Stimulated activated CD4-positive, alpha-beta T cell treated with anti-CD3 and anti-CD28 coated beads, TNF-alpha, amount 100 ng/mL, for 48 hours (primary cell): ENCODE results near the gene USP48.
"Not testable (repeated sequence)": the region's sequence is repeated elsewhere in the genome, so short reads cannot be mapped to it uniquely, and the experiment has no call there.

Experiments used
- DNase-seq, 3 donors: peaks; one replicate each; pipeline ENCODE4 v3.0.0-alpha.2; 2020; ENCODE audit warnings: low read depth in 3 of 3

Gene USP48

DNA sequence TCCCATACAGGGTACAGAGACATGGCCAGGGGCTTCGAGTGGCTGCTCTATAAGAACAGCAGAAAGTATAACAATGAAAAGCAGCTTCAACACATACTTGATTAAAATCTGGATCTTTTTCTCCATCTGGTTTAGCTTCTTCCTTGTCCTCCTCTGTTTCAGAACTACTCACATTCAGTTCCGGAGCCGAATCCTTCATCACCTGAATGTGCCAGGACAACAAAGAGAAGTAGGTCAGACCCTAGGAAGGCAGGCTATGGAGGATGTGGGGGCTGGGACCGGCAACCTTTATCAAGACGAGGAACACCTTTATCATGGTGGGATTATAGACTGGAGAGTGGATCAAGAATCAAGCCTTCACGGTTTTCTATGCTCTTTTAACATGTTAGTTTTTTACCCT is 81.5 kb downstream of the USP48 start:
- DNase-seq: no peak

- no peak for DNase-seq
Observed at GRCh38 chr1:21700094-21700493, 82.9 kb downstream of the USP48 start.

GRCh38 chr1:21696931-21697330 is 86.0 kb downstream of the USP48 start:
- no peak for DNase-seq

- DNase-seq: no peak
Observed at GRCh38 chr1:21693732-21694131, 89.2 kb downstream of the USP48 start.

GRCh38 chr1:21691739-21692138 is 91.2 kb downstream of the USP48 start:
- DNase-seq: no peak

DNA sequence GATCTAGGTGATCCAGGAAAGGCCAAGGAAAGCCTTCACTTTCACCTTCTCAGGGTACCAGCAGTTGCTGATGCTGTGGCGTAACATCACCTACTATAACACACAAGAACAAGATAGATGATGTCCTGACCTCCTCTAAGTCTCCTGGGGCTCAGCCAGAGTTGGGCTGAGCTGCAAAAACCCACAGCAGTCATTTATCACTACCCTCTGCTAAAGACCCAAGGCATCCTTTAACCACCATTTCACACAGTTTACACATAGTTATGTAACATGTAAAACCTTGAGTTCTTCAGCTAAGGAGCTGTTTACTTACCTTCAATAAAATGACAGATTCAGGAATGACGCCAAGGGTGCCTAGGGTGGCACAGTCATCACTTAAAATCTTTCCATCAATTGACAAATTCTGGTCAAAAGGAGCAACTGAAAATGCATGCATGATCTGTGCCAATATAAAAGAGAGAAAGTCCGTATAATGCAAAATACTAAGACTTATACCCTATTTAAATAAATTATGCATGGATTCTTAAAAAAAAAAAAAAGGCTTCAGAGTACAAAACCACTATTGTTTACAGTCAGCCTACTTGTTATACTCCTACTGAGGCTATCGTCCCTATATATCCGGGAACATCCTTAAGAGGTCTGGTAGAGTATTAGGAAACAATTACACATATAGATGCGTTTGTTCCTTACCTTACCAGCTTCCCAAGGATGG is 93.1 kb downstream of the USP48 start:
- no peak for DNase-seq

GRCh38 chr1:21687081-21687529 is 95.8 kb downstream of the USP48 start:
- no peak for DNase-seq

DNA sequence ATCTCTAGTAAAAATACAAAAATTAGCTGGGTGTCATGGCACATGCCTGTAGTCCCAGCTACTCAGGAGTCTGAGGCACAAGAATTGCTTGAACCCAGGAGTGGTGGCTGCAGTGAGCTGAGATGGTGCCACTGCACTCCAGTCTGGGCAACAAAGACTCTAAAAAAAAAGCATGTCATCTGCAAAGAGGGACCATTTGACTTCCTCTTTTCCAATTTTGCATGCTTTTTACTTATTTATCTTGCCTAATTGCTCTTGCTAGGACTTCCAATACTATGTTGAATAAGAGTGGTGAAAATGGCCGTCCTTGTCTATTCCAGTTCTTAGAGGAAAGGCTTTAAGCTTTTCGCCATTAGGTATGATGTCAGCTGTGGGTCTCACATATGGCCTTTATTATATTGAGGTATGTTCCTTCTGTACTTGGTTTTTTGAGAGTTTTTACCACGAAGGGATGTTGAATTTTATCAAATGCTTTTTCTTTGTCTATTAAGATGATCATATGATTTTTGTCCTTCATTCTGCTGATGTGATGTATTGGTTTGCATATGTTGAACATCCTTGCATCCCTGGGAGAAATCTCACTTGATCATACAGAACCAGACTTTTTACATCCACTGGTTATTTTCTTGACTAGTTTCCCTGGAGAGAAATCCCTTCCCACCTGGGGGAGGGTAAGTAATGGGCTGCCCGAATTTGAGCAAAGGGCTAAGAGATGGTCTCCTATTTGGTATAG is 96.8 kb downstream of the USP48 start:
- no peak for DNase-seq

DNA sequence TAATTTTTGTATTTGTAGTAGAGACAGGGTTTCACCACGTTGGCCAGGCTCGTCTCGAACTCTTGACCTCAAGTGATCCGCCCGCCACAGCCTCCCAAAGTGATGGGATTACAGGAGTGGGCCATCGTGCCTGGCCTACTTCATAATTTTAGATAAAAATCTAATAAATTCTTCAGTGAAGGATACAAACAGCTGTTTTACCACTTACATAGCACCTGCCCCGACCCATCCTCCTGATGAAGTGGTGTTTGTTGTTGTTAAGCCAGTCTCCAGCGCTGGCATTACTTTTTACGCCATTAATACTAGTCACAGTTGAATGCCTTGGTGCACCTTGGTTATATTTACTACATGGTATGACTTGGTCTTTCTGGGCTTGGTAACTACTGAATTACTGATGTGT is 101.5 kb downstream of the USP48 start:
- no peak for DNase-seq

- DNase-seq: no peak
Observed at GRCh38 chr1:21680918-21681317, 102.0 kb downstream of the USP48 start.

DNA sequence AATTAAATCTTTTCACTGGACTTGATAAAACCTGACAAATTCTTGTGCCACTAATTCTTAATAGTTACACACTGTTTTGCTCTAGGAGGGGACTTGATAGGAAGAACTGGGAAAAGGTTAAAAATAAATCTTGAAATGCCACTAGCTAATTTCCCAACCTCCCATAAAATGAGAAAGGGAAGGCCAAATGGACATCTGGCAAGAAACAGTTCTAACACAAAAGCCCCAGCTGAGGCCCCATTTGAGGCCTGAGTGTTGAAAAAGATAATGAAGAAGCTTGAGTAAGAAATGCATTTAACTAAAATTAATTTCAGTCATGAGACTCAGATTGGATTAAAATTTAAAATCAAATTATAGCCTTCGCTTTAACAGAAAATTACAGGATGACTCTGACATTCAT is 102.6 kb downstream of the USP48 start:
- DNase-seq: no peak

- no peak for DNase-seq
Observed at GRCh38 chr1:21677168-21677567, 105.8 kb downstream of the USP48 start.

GRCh38 chr1:21674957-21675356 is 108.0 kb downstream of the USP48 start:
- no peak for DNase-seq

- DNase-seq: not testable (repeated sequence)
Observed at GRCh38 chr1:21673853-21674252, 109.1 kb downstream of the USP48 start.

DNA sequence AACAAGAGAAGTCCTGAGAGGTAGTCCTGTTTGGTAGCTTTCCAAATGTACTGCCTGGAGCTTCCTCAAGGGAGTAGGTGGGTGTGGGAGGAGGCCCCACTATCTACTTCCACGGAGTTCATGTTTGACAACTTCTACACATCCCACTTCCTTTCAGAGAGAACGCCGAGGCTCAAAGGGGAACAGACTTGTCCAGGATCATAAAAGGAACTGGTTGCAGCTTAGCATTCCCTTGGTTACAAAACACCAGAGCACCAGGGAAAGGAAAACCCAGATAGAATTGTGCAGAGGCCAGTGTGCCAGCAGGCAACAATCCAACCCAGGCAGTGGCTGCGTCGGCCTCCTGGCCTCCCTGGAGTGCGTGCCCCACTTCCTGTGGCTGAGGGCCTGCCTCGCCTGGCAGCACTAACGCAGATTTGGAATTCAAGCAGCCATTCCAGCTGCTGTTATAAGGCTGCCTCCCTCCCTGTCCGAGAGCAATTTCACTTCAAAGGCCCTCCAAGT is 109.6 kb downstream of the USP48 start:
- no peak for DNase-seq

- no peak for DNase-seq
Observed at GRCh38 chr1:21672478-21673276, 110.3 kb downstream of the USP48 start.

- no peak for DNase-seq
Observed at GRCh38 chr1:21671915-21672314, 111.0 kb downstream of the USP48 start.

DNA sequence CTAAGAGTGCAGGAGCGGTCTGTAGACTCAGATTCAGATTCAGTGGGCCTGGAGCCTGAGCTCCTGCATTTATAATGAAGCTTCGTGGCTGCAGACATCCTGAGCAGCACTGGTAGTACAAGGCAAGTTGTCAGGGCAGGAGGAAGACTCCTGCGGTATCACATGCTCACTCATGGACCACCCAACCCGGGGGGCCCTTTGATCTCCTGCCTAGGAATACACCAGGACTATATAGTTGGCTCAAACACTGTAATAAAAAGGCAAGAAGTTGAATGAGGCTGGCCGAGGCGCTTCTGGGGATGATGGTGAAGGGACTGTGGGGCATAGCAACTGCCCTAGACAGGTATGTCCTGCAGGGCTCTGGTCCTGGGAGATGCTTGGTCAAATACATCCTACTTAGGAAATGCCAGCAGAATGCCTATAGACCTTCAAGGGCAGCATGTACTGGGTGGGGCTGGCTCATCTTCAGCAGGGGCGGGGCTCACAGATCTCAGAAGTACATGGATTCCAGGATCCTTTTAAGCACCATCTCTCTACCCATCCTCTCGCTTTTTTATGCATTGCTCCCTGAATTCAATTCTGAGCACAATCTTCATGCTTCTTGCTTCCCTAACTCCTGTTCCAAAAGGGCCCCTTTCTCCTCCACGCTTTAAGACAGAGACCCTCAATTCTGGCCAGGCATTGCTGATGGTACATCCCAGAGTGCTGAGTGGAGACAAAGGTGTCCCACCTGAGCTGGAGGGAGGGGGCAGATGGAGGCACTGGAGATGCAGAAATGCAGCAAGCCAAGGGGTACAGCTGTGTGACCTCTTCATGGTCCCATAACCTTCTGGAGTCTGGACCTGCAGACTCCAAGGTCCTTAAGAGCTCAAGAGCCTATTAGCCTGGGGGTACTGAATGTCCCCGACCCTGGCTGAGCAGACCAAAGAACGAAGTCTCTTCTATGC is 111.7 kb downstream of the USP48 start:
- DNase-seq: no peak

GRCh38 chr1:21670059-21670881 is 112.7 kb downstream of the USP48 start:
- DNase-seq: no peak
